MM.1S (cell line): ENCODE measurements around the gene ENPP3.

Experiments used
- CTCF ChIP-seq: fragments of 300-600 bp; sonication (generic); IDR thresholded peaks from 2 replicates; pipeline ENCODE4 v1.5.1; 2016; ENCODE audit warnings: antibody characterized with exemption, low read length, mixed read lengths
- EZH2 ChIP-seq: fragments of 300-600 bp; sonication (generic); optimal IDR thresholded peaks from 2 replicates; pipeline ENCODE3; 2017; ENCODE audit warnings: low read depth, mild to moderate bottlenecking, antibody characterized with exemption, low read length, mixed read lengths
- EZH2phosphoT487 ChIP-seq: fragments of 300-600 bp; sonication (generic); IDR thresholded peaks from 2 replicates; pipeline ENCODE4 v1.6.1; 2018; ENCODE audit warnings: antibody characterized with exemption, low read length

- no peak for TF ChIP-seq EZH2
- TF ChIP-seq CTCF, result no peak
- no peak for TF ChIP-seq EZH2phosphoT487
Measured at GRCh38 chr6:131683479-131683878, 46.4 kb downstream of the ENPP3 start.
